Mesodermal cell (in vitro differentiated cells): ENCODE measurements around the gene CACFD1.

ENCODE experiments used
- H3K27ac ChIP-seq: 2 replicates; pipeline ENCODE4 v1.7.0; 2013; ENCODE audit warnings: mild to moderate bottlenecking, low read depth, low read length, moderate library complexity; ENCODE audit not compliant: severe bottlenecking
- H3K36me3 ChIP-seq: 2 replicates; pipeline ENCODE4 v1.7.1; 2013; ENCODE audit warnings: mild to moderate bottlenecking, low read length, moderate library complexity; ENCODE audit not compliant: control insufficient read depth, insufficient read depth
- H3K4me1 ChIP-seq: one replicate; pipeline ENCODE4 v1.7.1; 2013; ENCODE audit warnings: mild to moderate bottlenecking, low read length; ENCODE audit not compliant: insufficient read depth, control insufficient read depth, poor library complexity, severe bottlenecking
- H3K4me3 ChIP-seq: 2 replicates; pipeline ENCODE4 v1.7.0; 2013; ENCODE audit warnings: low read length, control low read depth, mild to moderate bottlenecking; ENCODE audit not compliant: insufficient read depth, poor library complexity, severe bottlenecking; ENCODE audit errors: extremely low read depth
- H3K9me3 ChIP-seq: 2 replicates; pipeline ENCODE4 v1.7.1; 2013; ENCODE audit warnings: mild to moderate bottlenecking, low read length, moderate library complexity; ENCODE audit not compliant: control insufficient read depth
- WGBS, 2 experiments: methylation state at CpG; one replicate each; pipeline ENCODE4 v1.1.5; 2013; ENCODE audit warnings: missing lambda C conversion rate in 2 of 2; ENCODE audit not compliant: insufficient coverage in 2 of 2; 5-methylcytosine and 5-hydroxymethylcytosine counted together

The CACFD1 gene

GRCh38 chr9:133505186-133505830 is 45.5 kb downstream of the CACFD1 start:
- H3K27ac ChIP-seq: no peak overlapping the region
- H3K4me3 ChIP-seq: no peak overlapping the region
- H3K9me3 ChIP-seq: peaks cover 15% of the 10 kb centered on the region
- H3K4me1 ChIP-seq: peaks cover 24% of the 10 kb centered on the region
- H3K36me3 ChIP-seq: no peaks in the 10 kb centered on the region
- WGBS, 2 experiments: 96 to 98% methylated on average over 11 to 13 of the region's 13 CpGs

GRCh38 chr9:133505901-133506652 is 46.3 kb downstream of the CACFD1 start:
- Histone ChIP-seq H3K4me3 (no peak overlapping the region), H3K27ac (no peak overlapping the region), H3K9me3 (peaks cover 15% of the 10 kb centered on the region), H3K4me1 (peaks cover 24% of the 10 kb centered on the region), H3K36me3 (no peaks in the 10 kb centered on the region)
- 95 to 96% methylated on average over 18 to 20 of the region's 23 CpGs for WGBS, 2 experiments

GRCh38 chr9:133506653-133507038 is 46.9 kb downstream of the CACFD1 start:
- Histone ChIP-seq H3K27ac (no peak overlapping the region), H3K4me1 (peaks cover 24% of the 10 kb centered on the region), H3K36me3 (no peaks in the 10 kb centered on the region), H3K9me3 (peaks cover 10% of the 10 kb centered on the region), H3K4me3 (no peak overlapping the region)
- 94 to 96% methylated on average over 16 to 18 of the region's 18 CpGs for WGBS, 2 experiments

GRCh38 chr9:133507246-133507965 is 47.6 kb downstream of the CACFD1 start:
- no peak overlapping the region for H3K27ac ChIP-seq
- no peaks in the 10 kb centered on the region for H3K36me3 ChIP-seq
- no peak overlapping the region for H3K4me3 ChIP-seq
- H3K9me3 ChIP-seq: peaks cover 2% of the 10 kb centered on the region
- H3K4me1 ChIP-seq: peaks cover 24% of the 10 kb centered on the region
- 96 to 97% methylated on average over 20 to 24 of the region's 24 CpGs for WGBS, 2 experiments

- 94% methylated on average over 8 of the region's 8 CpGs for WGBS, 2 experiments
- Histone ChIP-seq H3K9me3 (no peaks in the 10 kb centered on the region), H3K27ac (no peak overlapping the region), H3K36me3 (no peaks in the 10 kb centered on the region), H3K4me3 (no peak overlapping the region), H3K4me1 (peaks cover 24% of the 10 kb centered on the region)
These were observed 48.3 kb downstream of the CACFD1 start for GRCh38 chr9:133508046-133508445.

- Histone ChIP-seq H3K27ac (peak overlapping the region; percentile 72), H3K36me3 (no peaks in the 10 kb centered on the region), H3K4me1 (peaks cover 24% of the 10 kb centered on the region), H3K9me3 (no peaks in the 10 kb centered on the region), H3K4me3 (no peak overlapping the region)
- 22% methylated on average over 8 to 19 of the region's 26 CpGs for WGBS, 2 experiments
These were observed 49.7 kb downstream of the CACFD1 start for GRCh38 chr9:133509179-133510083.

GRCh38 chr9:133510926-133511505 is 51.2 kb downstream of the CACFD1 start:
- no peak overlapping the region for H3K4me3 ChIP-seq
- WGBS, 2 experiments: 90 to 92% methylated on average over 22 to 27 of the region's 27 CpGs
- no peaks in the 10 kb centered on the region for H3K9me3 ChIP-seq
- H3K27ac ChIP-seq: no peak overlapping the region
- peaks cover 24% of the 10 kb centered on the region for H3K4me1 ChIP-seq
- H3K36me3 ChIP-seq: no peaks in the 10 kb centered on the region

GRCh38 chr9:133511607-133512006 is 51.8 kb downstream of the CACFD1 start:
- H3K36me3 ChIP-seq: no peaks in the 10 kb centered on the region
- H3K27ac ChIP-seq: no peak overlapping the region
- no peak overlapping the region for H3K4me3 ChIP-seq
- no peaks in the 10 kb centered on the region for H3K9me3 ChIP-seq
- 88 to 91% methylated on average over 10 of the region's 10 CpGs for WGBS, 2 experiments
- peaks cover 22% of the 10 kb centered on the region for H3K4me1 ChIP-seq

GRCh38 chr9:133512253-133513213 is 52.8 kb downstream of the CACFD1 start:
- Histone ChIP-seq H3K36me3 (no peaks in the 10 kb centered on the region), H3K4me3 (no peak overlapping the region), H3K9me3 (no peaks in the 10 kb centered on the region), H3K4me1 (peaks cover 18% of the 10 kb centered on the region), H3K27ac (no peak overlapping the region)
- WGBS, 2 experiments: 85 to 90% methylated on average over 19 of the region's 19 CpGs
